SH-SY5Y (cell line): ENCODE measurements around the gene PHACTR3.

Experiments
- GATA2 ChIP-seq: IDR thresholded peaks from 2 replicates; pipeline ENCODE4 v1.6.1; 2011; ENCODE audit warnings: mild to moderate bottlenecking, low read depth, low read length
- GATA3 ChIP-seq: IDR thresholded peaks from 2 replicates; pipeline ENCODE4 v1.6.1; 2011; ENCODE audit warnings: low read depth, mild to moderate bottlenecking, low read length, moderate library complexity

GRCh38 chr20:59583428-59584277, 20.7 kb upstream of the PHACTR3 start:
- no peak for TF ChIP-seq GATA2
- TF ChIP-seq GATA3: no peak
